Upper lobe of left lung (tissue), 4 donors: ENCODE data around the gene DMD.

ENCODE experiments used
- EP300 ChIP-seq, 4 donors: sonication (generic); formaldehyde crosslinking; IDR thresholded peaks; one replicate each; pipeline ENCODE4 v1.5.1; 2017; ENCODE audit warnings: antibody characterized with exemption in 4 of 4, control low read depth in 2 of 4
- TF ChIP-seq, protein P1 (sequence below), 6 experiments: fragments of 450-650 bp in 4 of 6; fragments of 200-600 bp in 2 of 6; sonication (generic) in 2 of 6; IDR thresholded peaks; one replicate each; pipeline ENCODE4 v1.5.1; 2016 to 2019; ENCODE audit warnings: antibody characterized with exemption in 6 of 6

GRCh38 chrX:33183361-33183760 is 28.0 kb downstream of the DMD start:
- TF ChIP-seq, protein P1, sequence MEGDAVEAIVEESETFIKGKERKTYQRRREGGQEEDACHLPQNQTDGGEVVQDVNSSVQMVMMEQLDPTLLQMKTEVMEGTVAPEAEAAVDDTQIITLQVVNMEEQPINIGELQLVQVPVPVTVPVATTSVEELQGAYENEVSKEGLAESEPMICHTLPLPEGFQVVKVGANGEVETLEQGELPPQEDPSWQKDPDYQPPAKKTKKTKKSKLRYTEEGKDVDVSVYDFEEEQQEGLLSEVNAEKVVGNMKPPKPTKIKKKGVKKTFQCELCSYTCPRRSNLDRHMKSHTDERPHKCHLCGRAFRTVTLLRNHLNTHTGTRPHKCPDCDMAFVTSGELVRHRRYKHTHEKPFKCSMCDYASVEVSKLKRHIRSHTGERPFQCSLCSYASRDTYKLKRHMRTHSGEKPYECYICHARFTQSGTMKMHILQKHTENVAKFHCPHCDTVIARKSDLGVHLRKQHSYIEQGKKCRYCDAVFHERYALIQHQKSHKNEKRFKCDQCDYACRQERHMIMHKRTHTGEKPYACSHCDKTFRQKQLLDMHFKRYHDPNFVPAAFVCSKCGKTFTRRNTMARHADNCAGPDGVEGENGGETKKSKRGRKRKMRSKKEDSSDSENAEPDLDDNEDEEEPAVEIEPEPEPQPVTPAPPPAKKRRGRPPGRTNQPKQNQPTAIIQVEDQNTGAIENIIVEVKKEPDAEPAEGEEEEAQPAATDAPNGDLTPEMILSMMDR (IDR thresholded peaks at IDR 0.05), result no peak
- TF ChIP-seq EP300 (IDR thresholded peaks at IDR 0.05), result no peak
